Left lung (tissue), 10 donors: ENCODE measurements around the gene SCAI. TPM values are rescaled to one million over a fixed set of nuclear protein-coding genes. Genes with fewer than 3 reads are reported as not detected.
"Not testable (repeated sequence)": the region's sequence is repeated elsewhere in the genome, so short reads cannot be mapped to it uniquely, and the experiment has no call there.

Source experiments
- ATAC-seq: fragments of 200-7000 bp; cut with Tn5 transposase; one replicate; pipeline ENCODE4 v1.9.1; 2020; ENCODE audit warnings: moderate library complexity
- DNase-seq, 4 donors: peaks; one replicate each; pipeline ENCODE4 v3.0.0-alpha.2; 2013 to 2020
- H3K27ac ChIP-seq, 2 donors: fragments of 200-600 bp; sonication (generic) in 1 of 2; one replicate each; pipeline versions ENCODE4 v1.5.0 to v1.8.0; 2020 to 2021
- H3K27me3 ChIP-seq, 2 donors: fragments of 200-600 bp; sonication (generic) in 1 of 2; one replicate each; pipeline versions ENCODE4 v1.5.0 to v1.8.0; 2020 to 2021
- H3K36me3 ChIP-seq, 2 donors: fragments of 200-600 bp; sonication (generic) in 1 of 2; one replicate each; pipeline versions ENCODE4 v1.5.0 to v1.8.0; 2020 to 2021
- H3K4me1 ChIP-seq, 2 donors: fragments of 200-600 bp; one replicate each; pipeline ENCODE4 v1.8.0; 2021
- H3K4me3 ChIP-seq, 2 donors: fragments of 200-600 bp; sonication (generic) in 1 of 2; one replicate each; pipeline versions ENCODE4 v1.5.0 to v1.8.0; 2020 to 2021; ENCODE audit warnings: mild to moderate bottlenecking in 1 of 2
- H3K9me3 ChIP-seq, 2 donors: fragments of 200-600 bp; sonication (generic) in 1 of 2; one replicate each; pipeline versions ENCODE4 v1.5.0 to v1.8.0; 2020 to 2021
- intact Hi-C, 2 donors: fragments of 100-400 bp; cut with DNase I; formaldehyde crosslinking; loops; one replicate each; pipeline versions ENCODE4 v1.11.2 to v1.14.2; 2022
- polyA plus RNA-seq, 6 donors: library from polyadenylated mRNA; unstranded; fragments of 120-200 nt; gene quantifications; one replicate each; pipeline ENCODE4 v1.2.1, GENCODE V29; 2013; ENCODE audit not compliant: insufficient read length in 6 of 6
- total RNA-seq, 2 donors: library from RNA; stranded (reverse); fragmentation: NEBNext Ultra II Directional; extraction: Animal tissue kit (Norgen Biotek cat#: 25700); gene quantifications; one replicate each; pipeline ENCODE4 v1.2.1, GENCODE V29; 2021
- TF ChIP-seq, protein P1 (sequence below), 2 donors: fragments of 200-600 bp; sonication (generic) in 1 of 2; IDR thresholded peaks; one replicate each; pipeline versions ENCODE4 v1.5.0 to v1.8.0; 2021; ENCODE audit warnings: antibody characterized with exemption in 2 of 2
- donor health status: DM: no; HTN: yes; CAD: no.
- donor health status: DM: no; HTN: no; CAD: no.

SCAI gene
- total and polyA plus RNA-seq, 8 donors: 12.7 to 22.7 (median 15.7) TPM

DNA sequence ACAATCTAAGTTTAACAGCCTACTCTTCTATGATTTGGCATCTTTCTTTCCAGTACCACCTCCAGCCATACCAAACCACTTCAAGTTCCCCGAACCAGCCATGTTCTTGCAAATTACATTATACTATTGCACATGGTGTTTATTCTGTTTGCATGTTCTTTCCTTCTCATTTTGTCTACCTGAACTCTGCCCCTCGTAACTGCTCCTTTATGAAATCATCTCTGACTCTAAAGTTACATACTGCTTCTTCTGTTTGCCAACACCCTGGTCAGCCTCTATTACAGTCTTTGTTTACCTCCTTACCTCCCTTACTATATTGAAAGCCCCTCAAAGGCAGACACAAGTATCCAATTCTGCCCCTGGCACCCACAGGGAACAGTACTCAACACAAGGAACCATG is 40.2 kb upstream of the SCAI start:
- no peak for ATAC-seq
- H3K27me3 ChIP-seq: no peaks in the 10 kb centered on the region
- H3K9me3 ChIP-seq: no peaks in the 10 kb centered on the region
- no peak overlapping the region for H3K4me3 ChIP-seq
- DNase-seq: no peak
- intact Hi-C loops: no loop called here
- peaks cover 0 to 46% of the 10 kb centered on the region in 2 donors for H3K4me1 ChIP-seq
- TF ChIP-seq, protein P1, sequence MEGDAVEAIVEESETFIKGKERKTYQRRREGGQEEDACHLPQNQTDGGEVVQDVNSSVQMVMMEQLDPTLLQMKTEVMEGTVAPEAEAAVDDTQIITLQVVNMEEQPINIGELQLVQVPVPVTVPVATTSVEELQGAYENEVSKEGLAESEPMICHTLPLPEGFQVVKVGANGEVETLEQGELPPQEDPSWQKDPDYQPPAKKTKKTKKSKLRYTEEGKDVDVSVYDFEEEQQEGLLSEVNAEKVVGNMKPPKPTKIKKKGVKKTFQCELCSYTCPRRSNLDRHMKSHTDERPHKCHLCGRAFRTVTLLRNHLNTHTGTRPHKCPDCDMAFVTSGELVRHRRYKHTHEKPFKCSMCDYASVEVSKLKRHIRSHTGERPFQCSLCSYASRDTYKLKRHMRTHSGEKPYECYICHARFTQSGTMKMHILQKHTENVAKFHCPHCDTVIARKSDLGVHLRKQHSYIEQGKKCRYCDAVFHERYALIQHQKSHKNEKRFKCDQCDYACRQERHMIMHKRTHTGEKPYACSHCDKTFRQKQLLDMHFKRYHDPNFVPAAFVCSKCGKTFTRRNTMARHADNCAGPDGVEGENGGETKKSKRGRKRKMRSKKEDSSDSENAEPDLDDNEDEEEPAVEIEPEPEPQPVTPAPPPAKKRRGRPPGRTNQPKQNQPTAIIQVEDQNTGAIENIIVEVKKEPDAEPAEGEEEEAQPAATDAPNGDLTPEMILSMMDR (IDR thresholded peaks at IDR 0.05): no peak
- H3K36me3 ChIP-seq: peaks cover 0 to 11% of the 10 kb centered on the region in 2 donors
- no peak overlapping the region for H3K27ac ChIP-seq

DNA sequence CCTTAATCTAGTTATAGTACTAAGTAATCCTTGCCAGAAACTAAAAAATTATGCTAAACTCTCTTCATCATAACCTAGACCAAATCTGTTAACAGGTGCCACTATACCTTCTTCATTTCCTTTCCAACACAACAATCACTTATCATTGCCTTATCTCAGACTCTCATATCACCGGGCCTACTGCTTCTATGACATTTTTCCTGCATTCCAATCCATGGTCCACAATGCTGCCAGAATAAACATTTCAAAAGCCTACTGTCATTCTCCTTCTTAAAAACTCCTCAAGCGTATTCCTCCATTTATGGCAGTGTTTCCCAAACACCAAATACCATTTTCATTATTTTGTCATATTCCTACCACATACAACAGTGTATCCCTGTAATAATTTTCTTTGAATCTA is 39.7 kb upstream of the SCAI start:
- H3K9me3 ChIP-seq: no peaks in the 10 kb centered on the region
- DNase-seq: no peak
- ATAC-seq: peak; percentile 63
- TF ChIP-seq, protein P1 (IDR thresholded peaks at IDR 0.05): no peak
- peaks cover 0 to 11% of the 10 kb centered on the region in 2 donors for H3K36me3 ChIP-seq
- peaks cover 0 to 44% of the 10 kb centered on the region in 2 donors for H3K4me1 ChIP-seq
- no peak overlapping the region for H3K27ac ChIP-seq
- H3K4me3 ChIP-seq: no peak overlapping the region
- H3K27me3 ChIP-seq: no peaks in the 10 kb centered on the region
- intact Hi-C loops: no loop called here

DNA sequence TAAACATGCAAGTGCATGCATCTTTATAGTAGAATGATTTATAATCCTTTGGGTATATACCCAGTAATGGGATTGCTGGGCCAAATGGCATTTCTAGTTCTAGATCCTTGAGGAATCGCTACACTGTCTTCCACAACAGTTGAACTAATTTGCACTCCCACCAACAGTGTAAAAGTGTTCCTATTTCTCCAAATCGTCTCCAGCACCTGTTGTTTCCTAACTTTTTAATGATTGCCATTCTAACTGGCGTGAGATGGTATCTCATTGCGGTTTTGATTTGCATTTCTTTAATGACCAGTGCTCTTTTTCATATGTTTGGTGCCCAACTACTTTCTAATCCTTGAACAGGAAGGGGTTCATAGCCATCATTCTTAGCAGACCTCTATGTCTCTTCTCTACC is 38.4 kb upstream of the SCAI start:
- H3K27ac ChIP-seq, ATAC-seq, H3K27me3 ChIP-seq, H3K9me3 ChIP-seq, intact Hi-C loops, DNase-seq, H3K4me3 ChIP-seq: not testable (repeated sequence)
- Histone ChIP-seq H3K36me3 (peaks cover 0 to 11% of the 10 kb centered on the region in 2 donors), H3K4me1 (peaks cover 0 to 31% of the 10 kb centered on the region in 2 donors)

DNA sequence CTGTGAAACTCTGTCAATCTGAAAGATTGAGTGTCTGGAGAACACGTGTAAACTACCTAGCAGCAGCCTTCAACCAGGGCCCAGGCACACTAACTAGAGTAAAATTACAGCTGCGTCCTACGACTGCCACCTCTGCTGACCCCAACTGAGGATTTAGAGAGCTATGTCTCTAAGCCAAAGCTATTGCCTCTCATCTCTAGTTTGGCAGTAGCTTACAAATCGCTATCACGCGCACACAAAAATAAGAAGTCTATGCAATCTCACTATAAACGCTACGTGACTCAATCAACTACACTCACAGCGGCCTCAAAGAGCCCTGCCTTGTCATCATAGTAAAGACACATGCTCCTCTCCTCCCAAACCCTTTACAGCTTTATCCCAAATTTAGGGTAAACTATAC is 37.5 kb upstream of the SCAI start:
- TF ChIP-seq, protein P1 (IDR thresholded peaks at IDR 0.05): no peak
- Histone ChIP-seq H3K27me3 (no peaks in the 10 kb centered on the region), H3K27ac (no peak overlapping the region)

DNA sequence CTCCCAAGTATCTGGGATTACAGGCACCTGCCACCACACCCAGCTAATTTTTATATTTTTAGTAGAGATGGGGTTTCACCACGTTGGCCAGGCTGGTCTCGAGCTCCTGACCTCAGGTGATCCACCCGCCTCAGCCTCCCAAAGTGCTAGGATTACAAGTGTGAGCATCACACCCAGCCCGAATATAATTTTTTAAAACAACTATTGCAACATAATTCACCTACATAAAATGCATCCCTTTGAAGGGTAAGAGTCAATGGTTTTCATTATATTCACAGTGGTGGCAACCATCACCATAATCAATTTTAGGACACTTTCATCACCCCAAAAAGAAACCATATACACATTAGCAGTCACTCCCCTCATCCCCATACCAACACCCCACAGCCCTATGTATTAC is 36.4 kb upstream of the SCAI start:
- H3K27ac ChIP-seq, DNase-seq, H3K27me3 ChIP-seq, H3K4me3 ChIP-seq, H3K36me3 ChIP-seq, H3K9me3 ChIP-seq, intact Hi-C loops, ATAC-seq: not testable (repeated sequence)
- H3K4me1 ChIP-seq: peaks cover 0 to 27% of the 10 kb centered on the region in 2 donors

More for the DNA sequence above, 37.5 kb upstream of the SCAI start:
- Histone ChIP-seq H3K9me3 (no peaks in the 10 kb centered on the region), H3K36me3 (peaks cover 0 to 11% of the 10 kb centered on the region in 2 donors), H3K4me3 (no peak overlapping the region), H3K4me1 (peaks cover 0 to 27% of the 10 kb centered on the region in 2 donors)
- DNase-seq (no peak), ATAC-seq (no peak)
- intact Hi-C loops: no loop called here

DNA sequence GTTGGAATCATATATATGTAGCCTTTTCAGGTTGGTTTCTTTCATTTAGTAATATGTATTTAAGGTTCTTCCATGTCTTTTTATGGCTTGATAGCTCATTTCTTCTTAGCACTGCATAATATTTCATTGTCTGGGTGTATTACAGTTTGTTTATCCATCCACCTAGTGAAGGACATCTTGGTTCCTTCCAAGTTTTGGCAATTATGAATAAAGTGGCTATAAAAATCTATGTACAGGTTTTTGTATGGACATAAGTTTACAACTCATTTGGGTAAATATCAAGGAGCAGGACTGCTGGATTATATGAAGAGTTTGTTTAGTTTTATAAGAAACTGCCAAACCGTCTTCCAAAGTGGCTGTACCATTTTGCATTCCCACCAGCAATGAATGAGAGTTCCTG is 34.6 kb upstream of the SCAI start:
- no peaks in the 10 kb centered on the region for H3K27me3 ChIP-seq
- ATAC-seq: no peak
- TF ChIP-seq, protein P1 (IDR thresholded peaks at IDR 0.05): no peak
- DNase-seq: no peak
- H3K36me3 ChIP-seq: peaks cover 0 to 7% of the 10 kb centered on the region in 2 donors
- intact Hi-C loops: no loop called here
- H3K27ac ChIP-seq: no peak overlapping the region
- H3K4me3 ChIP-seq: no peak overlapping the region
- peaks cover 4 to 17% of the 10 kb centered on the region in 2 donors for H3K4me1 ChIP-seq
- no peaks in the 10 kb centered on the region for H3K9me3 ChIP-seq
